H1 (cell line): ENCODE data around the gene ACVR2B. TPM values are rescaled to one million over a fixed set of nuclear protein-coding genes. Genes with fewer than 3 reads are reported as not detected.

ENCODE experiments used
- CTCF ChIA-PET: fragments of 300-600 bp; sonication (Branson Sonifier 250); formaldehyde crosslinking; loops from one replicate; lab custom pipeline; 2021; ENCODE audit not compliant: partially characterized antibody; lab: Charles Lee
- POLR2A ChIA-PET: fragments of 300-600 bp; sonication (Branson Sonifier 250); formaldehyde crosslinking; loops from one replicate; lab custom pipeline; 2021; ENCODE audit warnings: inconsistent platforms; ENCODE audit not compliant: partially characterized antibody; lab: Charles Lee
- DNase-seq, 2 experiments: peaks; one replicate each; pipeline versions ENCODE4 v3.0.0 to v3.0.0-alpha.2; 2010 to 2022; ENCODE audit warnings: low spot score in 2 of 2, low read depth in 1 of 2, mixed read lengths in 1 of 2
- FAIRE-seq: peaks from 2 replicates; lab custom pipeline; 2011; peaks lifted over from hg19 to GRCh38; lab: Jason Lieb, UNC
- H2AFZ ChIP-seq: 2 replicates; pipeline ENCODE4 v1.8.1; 2012; ENCODE audit warnings: low read length, inconsistent platforms
- H2AK5ac ChIP-seq: 2 replicates; pipeline ENCODE4 v1.6.1; 2013; ENCODE audit warnings: low read depth, low read length
- H2BK120ac ChIP-seq: replicated peaks from 2 replicates; pipeline ENCODE3; 2013; ENCODE audit warnings: low read depth, low read length, inconsistent platforms
- H2BK12ac ChIP-seq: 2 replicates; pipeline ENCODE4 v1.6.1; 2013; ENCODE audit warnings: low read depth, low read length
- H2BK15ac ChIP-seq: 2 replicates; pipeline ENCODE4 v1.6.1; 2013; ENCODE audit warnings: low read length
- H2BK20ac ChIP-seq: 2 replicates; pipeline ENCODE4 v1.6.1; 2013; ENCODE audit warnings: low read length
- H2BK5ac ChIP-seq: 2 replicates; pipeline ENCODE4 v1.6.1; 2013; ENCODE audit warnings: low read depth, low read length
- H3K14ac ChIP-seq: 2 replicates; pipeline ENCODE4 v1.6.1; 2013; ENCODE audit warnings: inconsistent platforms; ENCODE audit not compliant: insufficient read length
- H3K18ac ChIP-seq: 2 replicates; pipeline ENCODE4 v1.6.1; 2013; ENCODE audit warnings: low read length; ENCODE audit errors: extremely low read depth
- H3K23ac ChIP-seq: 2 replicates; pipeline ENCODE4 v1.6.1; 2013; ENCODE audit warnings: inconsistent platforms; ENCODE audit not compliant: insufficient read length
- H3K23me2 ChIP-seq: 2 replicates; pipeline ENCODE4 v1.6.1; 2013; ENCODE audit warnings: low read depth, low read length
- H3K27ac ChIP-seq: 2 replicates; pipeline ENCODE4 v1.6.1; 2011; ENCODE audit warnings: low read depth, low read length, inconsistent platforms
- H3K27me3 ChIP-seq, 4 experiments: replicated peaks in 1 of 4; 1 replicate in 1 of 4; 2 replicates in 3 of 4; pipeline versions ENCODE4 v1.6.1 to v1.8.1; 2011 to 2013; ENCODE audit warnings: low read length in 3 of 4, mild to moderate bottlenecking in 3 of 4, inconsistent platforms in 2 of 4, mixed read lengths in 2 of 4, moderate library complexity in 1 of 4; ENCODE audit not compliant: control insufficient read depth in 3 of 4, insufficient read depth in 3 of 4; ENCODE audit errors: extremely low read depth in 1 of 4
- H3K36me3 ChIP-seq, 4 experiments: 2 replicates each; pipeline versions ENCODE4 v1.6.1 to v1.8.1; 2011 to 2013; ENCODE audit warnings: mild to moderate bottlenecking in 4 of 4, low read length in 3 of 4, moderate library complexity in 2 of 4, control low read depth in 1 of 4, inconsistent platforms in 1 of 4; ENCODE audit not compliant: insufficient read depth in 4 of 4, control insufficient read depth in 2 of 4
- H3K4ac ChIP-seq: replicated peaks from 2 replicates; pipeline ENCODE3; 2013; ENCODE audit warnings: low read length, low read depth, mixed read lengths, inconsistent platforms; ENCODE audit not compliant: insufficient read length
- H3K4me1 ChIP-seq, 4 experiments: replicated peaks in 1 of 4; 1 replicate in 1 of 4; 2 replicates in 3 of 4; pipeline versions ENCODE4 v1.6.1 to v1.8.1; 2011 to 2013; ENCODE audit warnings: low read length in 3 of 4, inconsistent platforms in 2 of 4, mixed read lengths in 1 of 4; ENCODE audit not compliant: insufficient read depth in 4 of 4, control insufficient read depth in 3 of 4
- H3K4me2 ChIP-seq, 2 experiments: 2 replicates each; pipeline versions ENCODE4 v1.6.1 to v1.8.1; 2011 to 2013; ENCODE audit warnings: low read depth in 2 of 2, low read length in 2 of 2, control low read depth in 1 of 2, inconsistent platforms in 1 of 2, mild to moderate bottlenecking in 1 of 2; ENCODE audit not compliant: insufficient read depth in 1 of 2
- H3K4me3 ChIP-seq, 4 experiments: fragments of 200-600, 300-600 bp in 1 of 4; sonication (generic), shearing (Covaris generic), sonication (Bioruptor Twin) in 1 of 4; 2 replicates each; pipeline versions ENCODE4 v1.5.1 to v1.8.1; 2011 to 2016; ENCODE audit warnings: low read length in 4 of 4, low read depth in 3 of 4, control low read depth in 2 of 4, inconsistent platforms in 2 of 4, mild to moderate bottlenecking in 2 of 4, mixed read lengths in 1 of 4, moderate library complexity in 1 of 4; ENCODE audit not compliant: insufficient read depth in 2 of 4; ENCODE audit errors: extremely low read depth in 1 of 4
- H3K56ac ChIP-seq: replicated peaks from 2 replicates; pipeline ENCODE3; 2013; ENCODE audit warnings: low read depth, mild to moderate bottlenecking, mixed read lengths, low read length, inconsistent platforms; ENCODE audit not compliant: insufficient read length
- H3K79me1 ChIP-seq: 2 replicates; pipeline ENCODE4 v1.6.1; 2013; ENCODE audit warnings: low read depth, low read length, control low read depth
- H3K79me2 ChIP-seq, 2 experiments: 2 replicates each; pipeline versions ENCODE4 v1.6.1 to v1.8.1; 2012 to 2013; ENCODE audit warnings: low read length in 2 of 2, mild to moderate bottlenecking in 2 of 2, inconsistent platforms in 1 of 2; ENCODE audit not compliant: insufficient read depth in 2 of 2, control insufficient read depth in 1 of 2
- H3K9ac ChIP-seq, 4 experiments: replicated peaks in 1 of 4; 1 replicate in 1 of 4; 2 replicates in 3 of 4; pipeline versions ENCODE4 v1.6.1 to v1.8.1; 2011 to 2013; ENCODE audit warnings: low read depth in 3 of 4, low read length in 3 of 4, control low read depth in 2 of 4, mild to moderate bottlenecking in 2 of 4, moderate library complexity in 2 of 4, inconsistent platforms in 1 of 4; ENCODE audit errors: extremely low read depth in 1 of 4
- H3K9me3 ChIP-seq, 2 experiments: 2 replicates each; pipeline versions ENCODE4 v1.6.1 to v1.8.1; 2012 to 2013; ENCODE audit warnings: mild to moderate bottlenecking in 2 of 2, moderate library complexity in 2 of 2, control low read depth in 1 of 2, inconsistent platforms in 1 of 2, low read depth in 1 of 2, low read length in 1 of 2, mixed read lengths in 1 of 2; ENCODE audit not compliant: insufficient read depth in 2 of 2
- H4K20me1 ChIP-seq, 2 experiments: replicated peaks in 1 of 2; 2 replicates each; pipeline versions ENCODE3 to v1.8.1; 2011 to 2013; ENCODE audit warnings: inconsistent platforms in 2 of 2, low read length in 2 of 2, mild to moderate bottlenecking in 1 of 2; ENCODE audit not compliant: insufficient read depth in 2 of 2, control insufficient read depth in 1 of 2
- H4K5ac ChIP-seq: 2 replicates; pipeline ENCODE4 v1.6.1; 2013; ENCODE audit warnings: low read length, low read depth, mixed read lengths, inconsistent platforms; ENCODE audit not compliant: insufficient read length
- H4K8ac ChIP-seq: 2 replicates; pipeline ENCODE4 v1.8.0; 2013; ENCODE audit warnings: mild to moderate bottlenecking, moderate library complexity, low read length, inconsistent platforms; ENCODE audit not compliant: insufficient read depth; ENCODE audit errors: extremely low read depth
- H4K91ac ChIP-seq: replicated peaks from 2 replicates; pipeline ENCODE3; 2013; ENCODE audit warnings: low read length, mixed read lengths, inconsistent platforms; ENCODE audit not compliant: insufficient read length
- CBX5 ChIP-seq: fragments of 300-800, 300-1000 bp; sonication (generic); IDR thresholded peaks from 2 replicates; pipeline ENCODE4 v1.7.1; 2016; ENCODE audit warnings: antibody characterized with exemption, low read length, low read depth
- JUND ChIP-seq: IDR thresholded peaks from 2 replicates; pipeline ENCODE4 v1.6.1; 2011; ENCODE audit warnings: mild to moderate bottlenecking, improper control_type of control experiment, low read length
- NRF1 ChIP-seq: IDR thresholded peaks from 2 replicates; pipeline ENCODE4 v1.6.1; 2011; ENCODE audit warnings: mild to moderate bottlenecking, low read depth, low read length, improper control_type of control experiment
- RAD21 ChIP-seq, 2 experiments: IDR thresholded peaks in 1 of 2; conservative IDR thresholded peaks in 1 of 2; 2 replicates each; pipeline ENCODE4 v1.6.1; 2011; ENCODE audit warnings: low read depth in 2 of 2, low read length in 2 of 2, improper control_type of control experiment in 1 of 2, inconsistent platforms in 1 of 2, mild to moderate bottlenecking in 1 of 2, moderate library complexity in 1 of 2
- RFX5 ChIP-seq: IDR thresholded peaks from 2 replicates; pipeline ENCODE4 v1.6.1; 2011; ENCODE audit warnings: low read depth, low read length, improper control_type of control experiment, borderline replicate concordance
- TAF7 ChIP-seq: optimal IDR thresholded peaks from 2 replicates; pipeline ENCODE3; 2011; ENCODE audit warnings: low read depth, mild to moderate bottlenecking, inconsistent platforms, low read length, moderate library complexity, borderline replicate concordance
- ZNF274 ChIP-seq: IDR thresholded peaks from 2 replicates; pipeline ENCODE4 v1.7.0; 2012; ENCODE audit warnings: low read length, borderline replicate concordance; ENCODE audit errors: extremely low read depth
- polyA plus RNA-seq, 7 experiments: library from polyadenylated mRNA; depleted of rRNA in 3 of 7; stranded (reverse) in 5 of 7; unstranded in 2 of 7; fragments of >200 nt in 5 of 7; fragments of 200-250 nt in 2 of 7; gene quantifications; 1 replicate in 5 of 7; 2 replicates in 1 of 7; 4 replicates in 1 of 7; pipeline versions ENCODE4 v1.2.1 to v1.2.3, GENCODE V29; 2011 to 2013; ENCODE audit warnings: missing spikeins in 2 of 7, mixed read lengths in 2 of 7
- total RNA-seq: library from RNA; stranded (reverse); fragmentation: NEBNext Ultra II Directional; extraction: Animal tissue kit (Norgen Biotek cat#: 25700); gene quantifications from 2 replicates; pipeline ENCODE4 v1.2.1, GENCODE V29; 2021

The ACVR2B gene
- total and polyA plus RNA-seq, 2 of the 8 experiments (the other 6 are each of a cell fraction or from before 2014, with no cell fraction given), result 24.7 to 109 TPM

DNA sequence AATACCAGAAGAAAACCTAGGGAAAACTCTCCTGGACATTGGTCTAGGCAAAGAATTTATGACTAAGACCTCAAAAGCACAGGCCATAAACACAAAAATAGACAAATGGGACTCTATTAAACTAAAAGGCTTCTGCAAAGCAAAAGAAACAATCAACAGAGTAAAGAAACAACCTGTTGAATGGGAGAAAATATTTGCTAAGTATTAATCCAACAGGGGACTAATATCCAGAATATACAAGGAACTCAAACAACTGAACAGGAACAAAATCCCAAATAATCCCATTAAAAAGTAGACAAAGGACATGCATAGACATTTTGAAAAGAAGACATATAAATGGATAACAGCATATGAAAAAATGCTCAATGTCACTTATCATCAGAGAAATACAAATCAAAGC, 6.9 kb upstream of the ACVR2B start:
- Histone ChIP-seq H3K9me3 (0 out of 4 replicates have a peak, but pooled peaks cover 0 to 5% of the 10 kb centered on the region in 2 experiments), H3K23ac (no peak overlapping the region), H2BK5ac (no peak overlapping the region), H3K79me2 (no peaks in the 10 kb centered on the region), H3K23me2 (no peaks in the 10 kb centered on the region), H2BK20ac (no peak overlapping the region), H3K9ac (no peak overlapping the region), H3K4me1 (no peaks in the 10 kb centered on the region), H3K27ac (no peak overlapping the region), H3K4ac (no peak overlapping the region), H2AFZ (no peak overlapping the region), H2BK12ac (no peak overlapping the region), H4K5ac (no peak overlapping the region), H3K4me3 (no peak overlapping the region), H3K18ac (no peak overlapping the region), H4K91ac (no peak overlapping the region), H3K56ac (no peak overlapping the region), H2BK120ac (no peak overlapping the region), H4K20me1 (no peaks in the 10 kb centered on the region), H3K27me3 (no peaks in the 10 kb centered on the region), H2AK5ac (no peak overlapping the region), H3K14ac (no peak overlapping the region), H3K79me1 (no peaks in the 10 kb centered on the region), H4K8ac (no peak overlapping the region), H3K36me3 (no peaks in the 10 kb centered on the region; a peak in 1 of 8 replicates), H3K4me2 (no peak overlapping the region)
- no peak for DNase-seq
- POLR2A ChIA-PET, result interaction anchor here (1.4 to 1.6 kb wide), 2 partner anchors 9 to 12 kb away, joined by 3 to 4 read pairs; no protein-coding TSS in a partner anchor
- TF ChIP-seq NRF1, result no peak
- no peak for TF ChIP-seq TAF7
- TF ChIP-seq CBX5, result no peak
- no peak for TF ChIP-seq RFX5
- TF ChIP-seq JUND, result no peak
- no peak for TF ChIP-seq RAD21 (IDR thresholded peaks at IDR 0.05 in 1 of 2, conservative IDR thresholded peaks at IDR 0.05 in 1 of 2; ENCODE audit: low read depth in 2 of 2, low read length in 2 of 2)
- no peak for TF ChIP-seq ZNF274
- TF ChIP-seq, all 59 proteins: peak for 0
- FAIRE-seq, result no peak
- H2BK15ac ChIP-seq, result no peak overlapping the region
- CTCF ChIA-PET, result interaction anchor here (0.7 kb wide), 1 partner anchor 33 kb away, joined by 3 read pairs; no protein-coding TSS in a partner anchor
